ENCODE data around the gene TRIM17. TPM values are rescaled to one million over a fixed set of nuclear protein-coding genes. Genes with fewer than 3 reads are reported as not detected.

Gene TRIM17
- total RNA-seq, 1 experiment from 2014 or later: 0.54 TPM

DNA sequence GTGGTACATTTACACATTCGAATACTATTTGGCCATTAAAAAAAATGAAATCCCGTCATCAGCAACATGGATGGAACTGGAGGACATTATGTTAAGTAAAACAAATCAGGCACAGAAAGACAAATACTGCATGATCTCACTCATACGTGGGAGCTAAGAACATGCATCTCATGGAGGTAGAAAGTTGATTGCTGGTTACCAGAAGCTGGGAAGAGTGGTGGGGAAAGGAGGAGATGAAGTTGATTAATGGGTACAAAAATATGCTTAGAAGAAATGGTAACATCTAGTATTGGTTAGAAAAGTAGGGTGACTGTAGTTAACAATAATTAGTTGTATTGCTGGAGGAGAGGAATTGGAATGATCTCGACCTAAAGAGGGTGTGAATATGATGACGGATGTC is 45.9 kb upstream of the TRIM17 start:
- no peak overlapping the region for H3K4me3 ChIP-seq (ENCODE audit: low read depth, low read length, poor library complexity, severe bottlenecking)
- no peak for TF ChIP-seq EZH2 (IDR thresholded peaks at IDR 0.05; ENCODE audit: borderline replicate concordance, low read depth, low read length, poor library complexity, severe bottlenecking)
- TF ChIP-seq, protein P1, sequence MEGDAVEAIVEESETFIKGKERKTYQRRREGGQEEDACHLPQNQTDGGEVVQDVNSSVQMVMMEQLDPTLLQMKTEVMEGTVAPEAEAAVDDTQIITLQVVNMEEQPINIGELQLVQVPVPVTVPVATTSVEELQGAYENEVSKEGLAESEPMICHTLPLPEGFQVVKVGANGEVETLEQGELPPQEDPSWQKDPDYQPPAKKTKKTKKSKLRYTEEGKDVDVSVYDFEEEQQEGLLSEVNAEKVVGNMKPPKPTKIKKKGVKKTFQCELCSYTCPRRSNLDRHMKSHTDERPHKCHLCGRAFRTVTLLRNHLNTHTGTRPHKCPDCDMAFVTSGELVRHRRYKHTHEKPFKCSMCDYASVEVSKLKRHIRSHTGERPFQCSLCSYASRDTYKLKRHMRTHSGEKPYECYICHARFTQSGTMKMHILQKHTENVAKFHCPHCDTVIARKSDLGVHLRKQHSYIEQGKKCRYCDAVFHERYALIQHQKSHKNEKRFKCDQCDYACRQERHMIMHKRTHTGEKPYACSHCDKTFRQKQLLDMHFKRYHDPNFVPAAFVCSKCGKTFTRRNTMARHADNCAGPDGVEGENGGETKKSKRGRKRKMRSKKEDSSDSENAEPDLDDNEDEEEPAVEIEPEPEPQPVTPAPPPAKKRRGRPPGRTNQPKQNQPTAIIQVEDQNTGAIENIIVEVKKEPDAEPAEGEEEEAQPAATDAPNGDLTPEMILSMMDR (conservative IDR thresholded peaks at IDR 0.05; ENCODE audit: low read depth, low read length): no peak
- no peaks in the 10 kb centered on the region for H3K4me1 ChIP-seq (ENCODE audit: insufficient read depth, low read length, poor library complexity, severe bottlenecking)
- H3K9me3 ChIP-seq (ENCODE audit: low read depth, low read length, poor library complexity, severe bottlenecking): no peaks in the 10 kb centered on the region
- H3K27ac ChIP-seq (ENCODE audit: low read depth, low read length, poor library complexity, severe bottlenecking): no peak overlapping the region
- no TSS peak for BruUV-seq (replicated peaks)
- peaks cover 73% of the 10 kb centered on the region for H3K27me3 ChIP-seq (replicated peaks; ENCODE audit: insufficient read depth, low read depth, low read length, poor library complexity)
- ChIA-PET CTCF (no interaction called here), POLR2A (ENCODE audit: low non-redundant PET) (no interaction called here)
- intact Hi-C loops (cut with micrococcal nuclease; ENCODE audit: unreplicated experiment): no loop called here
- DNase-seq (ENCODE audit: low spot score): no peak
- H3K36me3 ChIP-seq (ENCODE audit: insufficient read depth, low read length, poor library complexity, severe bottlenecking): no peaks in the 10 kb centered on the region

DNA sequence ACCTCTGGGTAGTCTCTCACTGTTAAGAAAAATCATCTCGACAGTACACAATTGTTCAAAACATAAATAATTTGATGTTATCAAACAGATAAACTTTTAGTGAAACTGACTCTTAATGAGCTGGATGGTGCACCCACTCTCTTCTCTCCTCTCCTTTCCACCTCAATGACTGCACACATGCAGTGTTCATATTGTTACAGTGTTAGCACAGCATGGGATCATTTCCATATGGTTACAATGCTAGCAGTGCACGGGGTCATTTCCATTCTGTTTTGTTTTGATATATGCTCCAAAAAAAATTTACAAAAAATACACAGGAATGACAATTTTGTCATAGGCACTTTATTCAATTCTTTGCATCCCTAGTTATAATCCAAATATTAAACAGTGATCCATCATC is 44.2 kb upstream of the TRIM17 start:
- TF ChIP-seq, protein P1 (conservative IDR thresholded peaks at IDR 0.05; ENCODE audit: low read depth, low read length): no peak
- no peak for TF ChIP-seq EZH2 (IDR thresholded peaks at IDR 0.05; ENCODE audit: borderline replicate concordance, low read depth, low read length, poor library complexity, severe bottlenecking)
- H3K4me3 ChIP-seq (ENCODE audit: low read depth, low read length, poor library complexity, severe bottlenecking): no peak overlapping the region
- H3K27me3 ChIP-seq (replicated peaks; ENCODE audit: insufficient read depth, low read depth, low read length, poor library complexity): peaks cover 56% of the 10 kb centered on the region
- no peak overlapping the region for H3K27ac ChIP-seq (ENCODE audit: low read depth, low read length, poor library complexity, severe bottlenecking)
- H3K36me3 ChIP-seq (ENCODE audit: insufficient read depth, low read length, poor library complexity, severe bottlenecking): no peaks in the 10 kb centered on the region
- intact Hi-C loops (cut with micrococcal nuclease; ENCODE audit: unreplicated experiment): no loop called here
- no peaks in the 10 kb centered on the region for H3K9me3 ChIP-seq (ENCODE audit: low read depth, low read length, poor library complexity, severe bottlenecking)
- ChIA-PET POLR2A (ENCODE audit: low non-redundant PET) (no interaction called here), CTCF (no interaction called here)
- peaks cover 6% of the 10 kb centered on the region for H3K4me1 ChIP-seq (ENCODE audit: insufficient read depth, low read length, poor library complexity, severe bottlenecking)
- no TSS peak for BruUV-seq (replicated peaks)
- no peak for DNase-seq (ENCODE audit: low spot score)

DNA sequence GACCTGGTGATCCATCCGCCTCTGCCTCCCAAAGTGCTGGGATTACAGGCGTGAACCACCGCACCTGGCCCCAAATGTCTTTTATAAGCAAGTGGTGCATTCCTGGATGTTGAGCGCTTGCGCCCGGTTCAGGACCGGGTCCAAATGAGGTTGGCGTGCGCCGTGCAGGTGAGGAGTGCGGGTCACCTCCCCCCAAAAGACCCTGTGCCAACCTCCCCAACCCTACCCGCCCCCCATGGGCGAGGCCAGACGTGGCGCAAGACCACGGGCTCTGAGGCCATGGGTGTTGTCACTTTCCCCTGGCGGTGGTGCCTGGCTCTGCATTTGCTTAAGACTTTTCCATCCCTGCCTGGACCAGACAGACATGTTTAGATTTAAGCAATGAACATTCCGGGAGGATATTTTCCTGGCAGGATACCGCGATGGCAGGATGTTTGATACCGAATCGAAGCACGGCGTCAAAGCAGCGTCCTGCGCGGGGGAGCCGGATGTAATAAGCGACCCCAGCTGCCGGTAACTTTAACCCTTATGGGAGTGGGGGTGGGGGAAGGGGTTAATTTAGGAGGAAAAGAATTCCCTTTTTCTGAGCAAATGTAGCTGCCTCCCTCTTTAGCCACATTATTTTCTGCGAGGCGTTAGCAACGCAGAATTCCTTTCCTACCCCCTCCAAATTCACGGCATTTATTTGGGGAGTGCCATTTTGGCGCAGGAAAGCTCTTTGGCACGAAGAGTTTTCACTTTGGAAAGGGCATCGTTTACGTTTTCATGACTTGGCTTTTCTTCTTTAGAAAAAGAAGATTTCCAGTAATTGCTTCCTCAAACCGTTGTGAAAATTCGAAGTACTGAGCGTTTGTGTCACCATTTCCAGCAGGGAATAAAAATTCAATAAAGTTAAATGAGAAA is 42.7 kb upstream of the TRIM17 start:
- Histone ChIP-seq H3K27me3 (replicated peaks; ENCODE audit: insufficient read depth, low read depth, low read length, poor library complexity) (peaks cover 41% of the 10 kb centered on the region), H3K4me3 (ENCODE audit: low read depth, low read length, poor library complexity, severe bottlenecking) (peak overlapping the region; percentile 84), H3K9me3 (ENCODE audit: low read depth, low read length, poor library complexity, severe bottlenecking) (no peaks in the 10 kb centered on the region), H3K36me3 (ENCODE audit: insufficient read depth, low read length, poor library complexity, severe bottlenecking) (no peaks in the 10 kb centered on the region), H3K27ac (ENCODE audit: low read depth, low read length, poor library complexity, severe bottlenecking) (no peak overlapping the region), H3K4me1 (ENCODE audit: insufficient read depth, low read length, poor library complexity, severe bottlenecking) (peaks cover 11% of the 10 kb centered on the region)
- ChIA-PET CTCF (interaction anchor here (0.7 kb wide), 2 partner anchors 13 to 14 kb away, joined by 3 to 5 read pairs; no protein-coding TSS in a partner anchor), POLR2A (ENCODE audit: low non-redundant PET) (interaction anchor here (0.7 kb wide), 2 partner anchors 35 to 189 kb away, joined by 7 to 11 read pairs; no protein-coding TSS in a partner anchor)
- no TSS peak for BruUV-seq (replicated peaks)
- intact Hi-C loops (cut with micrococcal nuclease; ENCODE audit: unreplicated experiment): no loop called here
- TF ChIP-seq, protein P1 (conservative IDR thresholded peaks at IDR 0.05; ENCODE audit: low read depth, low read length): peak; percentile 85
- no peak for TF ChIP-seq EZH2 (IDR thresholded peaks at IDR 0.05; ENCODE audit: borderline replicate concordance, low read depth, low read length, poor library complexity, severe bottlenecking)
- peak; percentile 84 for DNase-seq (ENCODE audit: low spot score)
